Liver (tissue), 9 donors: ENCODE data around the gene GSTO2. TPM values are rescaled to one million over a fixed set of nuclear protein-coding genes. Genes with fewer than 3 reads are reported as not detected.

Experiments used
- DNase-seq: peaks from one replicate; pipeline ENCODE4 v3.0.0-alpha.2; 2017; ENCODE audit warnings: low spot score
- H3K27ac ChIP-seq, 2 donors: one replicate each; pipeline ENCODE4 v1.7.0; 2013; ENCODE audit warnings: inconsistent platforms in 2 of 2, low read length in 2 of 2, control low read depth in 1 of 2, low read depth in 1 of 2, mild to moderate bottlenecking in 1 of 2
- H3K27me3 ChIP-seq, 4 donors: one replicate each; pipeline versions ENCODE4 v1.6.1 to v1.7.0; 2013; ENCODE audit warnings: low read length in 3 of 4, inconsistent platforms in 1 of 4, mild to moderate bottlenecking in 1 of 4, moderate library complexity in 1 of 4; ENCODE audit not compliant: control insufficient read depth in 4 of 4, insufficient read depth in 4 of 4
- H3K36me3 ChIP-seq, 4 donors: one replicate each; pipeline versions ENCODE4 v1.6.1 to v1.7.0; 2013; ENCODE audit warnings: low read length in 3 of 4, mild to moderate bottlenecking in 3 of 4, low read depth in 1 of 4, moderate library complexity in 1 of 4; ENCODE audit not compliant: control insufficient read depth in 4 of 4, insufficient read depth in 3 of 4
- H3K4me1 ChIP-seq, 4 donors: one replicate each; pipeline versions ENCODE4 v1.6.1 to v1.7.0; 2013; ENCODE audit warnings: low read length in 3 of 4, mild to moderate bottlenecking in 3 of 4, moderate library complexity in 1 of 4; ENCODE audit not compliant: control insufficient read depth in 4 of 4, insufficient read depth in 4 of 4
- H3K4me3 ChIP-seq, 3 donors: one replicate each; pipeline versions ENCODE4 v1.6.1 to v1.7.0; 2013; ENCODE audit warnings: low read length in 3 of 3, control low read depth in 1 of 3, low read depth in 1 of 3, mild to moderate bottlenecking in 1 of 3
- H3K9ac ChIP-seq, 2 donors: one replicate each; pipeline ENCODE4 v1.7.0; 2013; ENCODE audit warnings: low read length in 2 of 2, mild to moderate bottlenecking in 2 of 2, moderate library complexity in 2 of 2, control low read depth in 1 of 2, low read depth in 1 of 2
- H3K9me3 ChIP-seq, 4 donors: one replicate each; pipeline versions ENCODE4 v1.6.1 to v1.7.0; 2013; ENCODE audit warnings: low read length in 3 of 4; ENCODE audit not compliant: control insufficient read depth in 4 of 4
- ATF3 ChIP-seq: IDR thresholded peaks from 2 replicates; pipeline ENCODE4 v1.6.1; 2016; ENCODE audit warnings: antibody characterized with exemption
- CTCF ChIP-seq: fragments of 150-350 bp; IDR thresholded peaks from 2 replicates; pipeline ENCODE4 v1.5.1; 2017; ENCODE audit warnings: improper control_type of control experiment, low read depth, low read length; ENCODE audit not compliant: missing input control
- EGR1 ChIP-seq, 2 donors: IDR thresholded peaks; 2 replicates each; pipeline ENCODE4 v1.6.1; 2016 to 2018; ENCODE audit warnings: antibody characterized with exemption in 2 of 2, low read depth in 2 of 2
- FOXA1 ChIP-seq: IDR thresholded peaks from 2 replicates; pipeline ENCODE4 v1.6.1; 2016; ENCODE audit warnings: antibody characterized with exemption
- FOXA2 ChIP-seq: IDR thresholded peaks from 2 replicates; pipeline ENCODE4 v1.6.1; 2016; ENCODE audit warnings: antibody characterized with exemption
- GABPA ChIP-seq, 2 donors: IDR thresholded peaks in 1 of 2; conservative IDR thresholded peaks in 1 of 2; 2 replicates each; pipeline ENCODE4 v1.6.1; 2016; ENCODE audit warnings: antibody characterized with exemption in 2 of 2, mild to moderate bottlenecking in 1 of 2, moderate library complexity in 1 of 2
- HNF4A ChIP-seq, 2 donors: conservative IDR thresholded peaks; 2 replicates each; pipeline ENCODE4 v1.6.1; 2016; ENCODE audit warnings: antibody characterized with exemption in 2 of 2, mild to moderate bottlenecking in 2 of 2
- HNF4G ChIP-seq: IDR thresholded peaks from 2 replicates; pipeline ENCODE4 v1.6.1; 2016; ENCODE audit warnings: antibody characterized with exemption
- JUND ChIP-seq, 2 donors: IDR thresholded peaks; 2 replicates each; pipeline ENCODE4 v1.6.1; 2016; ENCODE audit warnings: antibody characterized with exemption in 2 of 2
- NR2F2 ChIP-seq: IDR thresholded peaks from 2 replicates; pipeline ENCODE4 v1.6.1; 2016; ENCODE audit warnings: antibody characterized with exemption
- RAD21 ChIP-seq, 2 donors: IDR thresholded peaks; 2 replicates each; pipeline ENCODE4 v1.6.1; 2016; ENCODE audit warnings: antibody characterized with exemption in 2 of 2, mild to moderate bottlenecking in 2 of 2
- RXRA ChIP-seq, 2 donors: IDR thresholded peaks; 2 replicates each; pipeline ENCODE4 v1.6.1; 2017 to 2018; ENCODE audit warnings: antibody characterized with exemption in 2 of 2, mild to moderate bottlenecking in 1 of 2
- SP1 ChIP-seq: IDR thresholded peaks from 2 replicates; pipeline ENCODE4 v1.6.1; 2018; ENCODE audit warnings: antibody characterized with exemption, mild to moderate bottlenecking
- TAF1 ChIP-seq: conservative IDR thresholded peaks from 2 replicates; pipeline ENCODE4 v1.6.1; 2016; ENCODE audit warnings: antibody characterized with exemption, mild to moderate bottlenecking
- YY1 ChIP-seq: IDR thresholded peaks from 2 replicates; pipeline ENCODE4 v1.6.1; 2016; ENCODE audit warnings: antibody characterized with exemption, mild to moderate bottlenecking
- WGBS: extraction: QIAGEN DNeasy Blood & Tissue Kit; methylation state at CpG from one replicate; pipeline ENCODE4 v1.1.7; 2013; 5-methylcytosine and 5-hydroxymethylcytosine counted together
- polyA plus RNA-seq, 2 donors: library from polyadenylated mRNA; stranded (reverse) in 1 of 2; unstranded in 1 of 2; fragments of 200-250 nt in 1 of 2; fragments of >200 nt in 1 of 2; fragmentation: Nextera tagmentation in 1 of 2; extraction: Ambion mirVana in 1 of 2; gene quantifications; one replicate each; pipeline versions ENCODE4 v1.2.1 to v1.2.3, GENCODE V29; 2013 to 2015
- total RNA-seq, 2 donors: library from RNA; depleted of rRNA; stranded (reverse); fragments of >200 nt; gene quantifications; one replicate each; pipeline ENCODE4 v1.2.3, GENCODE V29; 2014
- TF ChIP-seq, protein P1 (sequence below): IDR thresholded peaks from 2 replicates; pipeline ENCODE4 v1.6.1; 2016; ENCODE audit warnings: antibody characterized with exemption
- TF ChIP-seq, protein P2 (sequence below): IDR thresholded peaks from 2 replicates; pipeline ENCODE4 v1.6.1; 2016; ENCODE audit warnings: antibody characterized with exemption
- TF ChIP-seq, protein P3 (sequence below): IDR thresholded peaks from 2 replicates; pipeline ENCODE4 v1.6.1; 2016; ENCODE audit warnings: antibody characterized with exemption, mild to moderate bottlenecking
- donor health status: healthy.
- donor health status: healthy.
- donor health status: healthy.
- donor health status: healthy.
- donor health status: healthy.

The GSTO2 gene
- total and polyA plus RNA-seq, 4 donors: 1.0 to 4.6 (median 1.7) TPM

- TF ChIP-seq, protein P1, sequence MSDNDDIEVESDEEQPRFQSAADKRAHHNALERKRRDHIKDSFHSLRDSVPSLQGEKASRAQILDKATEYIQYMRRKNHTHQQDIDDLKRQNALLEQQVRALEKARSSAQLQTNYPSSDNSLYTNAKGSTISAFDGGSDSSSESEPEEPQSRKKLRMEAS: peak; percentile 61
- TF ChIP-seq JUND (IDR thresholded peaks at IDR 0.05): peak; percentile 34 to 80
Measured at GRCh38 chr10:104253106-104253505, 15.9 kb upstream of the GSTO2 start (continued).

DNA sequence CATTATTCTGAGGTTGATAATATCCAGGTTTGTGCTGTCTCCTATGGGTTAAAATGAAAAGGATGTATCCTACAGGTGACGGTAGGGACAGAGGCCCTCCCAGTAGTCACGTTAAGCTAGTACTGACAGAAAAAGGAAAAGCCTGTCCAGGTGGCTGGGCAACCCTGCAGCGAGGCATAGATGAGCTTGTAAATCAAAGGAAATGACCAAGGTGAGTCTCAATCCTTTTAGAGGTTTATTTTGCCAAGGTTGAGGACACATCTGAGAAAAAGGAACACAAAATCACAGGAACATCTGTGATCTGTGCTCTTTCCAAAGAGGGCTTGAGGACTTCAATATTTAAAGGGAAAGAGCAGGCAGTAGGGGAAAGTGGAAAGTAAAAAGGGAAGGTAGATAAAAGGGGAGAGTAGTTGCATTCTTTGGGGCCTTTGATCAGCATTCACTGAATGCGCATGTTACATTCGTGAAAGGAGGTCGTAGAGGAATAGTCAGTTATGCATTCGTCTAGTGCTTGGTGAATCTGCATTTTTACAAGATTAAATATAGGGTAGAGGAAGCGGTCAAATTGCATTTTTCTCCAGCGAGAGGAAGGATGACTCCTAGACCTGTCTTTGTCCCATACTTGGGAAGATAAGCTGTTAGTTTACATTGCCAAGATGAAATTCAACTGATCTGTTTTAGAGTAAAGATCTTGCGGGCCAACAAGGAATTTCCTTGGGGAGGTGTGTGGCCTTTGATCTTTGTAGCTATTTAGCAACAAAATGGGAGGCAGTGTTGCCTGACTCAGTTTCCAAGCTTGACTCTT, 15.2 kb upstream of the GSTO2 start:
- peak overlapping the region; percentile 71 to 97 (median 80) for H3K4me3 ChIP-seq
- 53% methylated on average over 10 of the region's 10 CpGs for WGBS
- peaks cover 0 to 4% (median 0%) of the 10 kb centered on the region in 4 donors for H3K36me3 ChIP-seq
- H3K27me3 ChIP-seq: no peaks in the 10 kb centered on the region
- TF ChIP-seq, protein P2, sequence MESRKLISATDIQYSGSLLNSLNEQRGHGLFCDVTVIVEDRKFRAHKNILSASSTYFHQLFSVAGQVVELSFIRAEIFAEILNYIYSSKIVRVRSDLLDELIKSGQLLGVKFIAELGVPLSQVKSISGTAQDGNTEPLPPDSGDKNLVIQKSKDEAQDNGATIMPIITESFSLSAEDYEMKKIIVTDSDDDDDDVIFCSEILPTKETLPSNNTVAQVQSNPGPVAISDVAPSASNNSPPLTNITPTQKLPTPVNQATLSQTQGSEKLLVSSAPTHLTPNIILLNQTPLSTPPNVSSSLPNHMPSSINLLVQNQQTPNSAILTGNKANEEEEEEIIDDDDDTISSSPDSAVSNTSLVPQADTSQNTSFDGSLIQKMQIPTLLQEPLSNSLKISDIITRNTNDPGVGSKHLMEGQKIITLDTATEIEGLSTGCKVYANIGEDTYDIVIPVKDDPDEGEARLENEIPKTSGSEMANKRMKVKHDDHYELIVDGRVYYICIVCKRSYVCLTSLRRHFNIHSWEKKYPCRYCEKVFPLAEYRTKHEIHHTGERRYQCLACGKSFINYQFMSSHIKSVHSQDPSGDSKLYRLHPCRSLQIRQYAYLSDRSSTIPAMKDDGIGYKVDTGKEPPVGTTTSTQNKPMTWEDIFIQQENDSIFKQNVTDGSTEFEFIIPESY: no peak
- TF ChIP-seq ATF3: no peak
- TF ChIP-seq CTCF: no peak
- TF ChIP-seq JUND (IDR thresholded peaks at IDR 0.05): no peak
- no peak for TF ChIP-seq GABPA (IDR thresholded peaks at IDR 0.05 in 1 of 2, conservative IDR thresholded peaks at IDR 0.05 in 1 of 2)
- no peak for TF ChIP-seq EGR1 (IDR thresholded peaks at IDR 0.05; ENCODE audit: low read depth in 2 of 2)
- no peak for TF ChIP-seq NR2F2
- no peak for TF ChIP-seq YY1
- no peak for TF ChIP-seq RAD21 (IDR thresholded peaks at IDR 0.05)
- TF ChIP-seq HNF4A (conservative IDR thresholded peaks at IDR 0.05): no peak
- TF ChIP-seq FOXA2: no peak
- TF ChIP-seq SP1: no peak
- no peak for TF ChIP-seq TAF1
- no peak for TF ChIP-seq HNF4G
- no peak for TF ChIP-seq FOXA1
- TF ChIP-seq, protein P3, sequence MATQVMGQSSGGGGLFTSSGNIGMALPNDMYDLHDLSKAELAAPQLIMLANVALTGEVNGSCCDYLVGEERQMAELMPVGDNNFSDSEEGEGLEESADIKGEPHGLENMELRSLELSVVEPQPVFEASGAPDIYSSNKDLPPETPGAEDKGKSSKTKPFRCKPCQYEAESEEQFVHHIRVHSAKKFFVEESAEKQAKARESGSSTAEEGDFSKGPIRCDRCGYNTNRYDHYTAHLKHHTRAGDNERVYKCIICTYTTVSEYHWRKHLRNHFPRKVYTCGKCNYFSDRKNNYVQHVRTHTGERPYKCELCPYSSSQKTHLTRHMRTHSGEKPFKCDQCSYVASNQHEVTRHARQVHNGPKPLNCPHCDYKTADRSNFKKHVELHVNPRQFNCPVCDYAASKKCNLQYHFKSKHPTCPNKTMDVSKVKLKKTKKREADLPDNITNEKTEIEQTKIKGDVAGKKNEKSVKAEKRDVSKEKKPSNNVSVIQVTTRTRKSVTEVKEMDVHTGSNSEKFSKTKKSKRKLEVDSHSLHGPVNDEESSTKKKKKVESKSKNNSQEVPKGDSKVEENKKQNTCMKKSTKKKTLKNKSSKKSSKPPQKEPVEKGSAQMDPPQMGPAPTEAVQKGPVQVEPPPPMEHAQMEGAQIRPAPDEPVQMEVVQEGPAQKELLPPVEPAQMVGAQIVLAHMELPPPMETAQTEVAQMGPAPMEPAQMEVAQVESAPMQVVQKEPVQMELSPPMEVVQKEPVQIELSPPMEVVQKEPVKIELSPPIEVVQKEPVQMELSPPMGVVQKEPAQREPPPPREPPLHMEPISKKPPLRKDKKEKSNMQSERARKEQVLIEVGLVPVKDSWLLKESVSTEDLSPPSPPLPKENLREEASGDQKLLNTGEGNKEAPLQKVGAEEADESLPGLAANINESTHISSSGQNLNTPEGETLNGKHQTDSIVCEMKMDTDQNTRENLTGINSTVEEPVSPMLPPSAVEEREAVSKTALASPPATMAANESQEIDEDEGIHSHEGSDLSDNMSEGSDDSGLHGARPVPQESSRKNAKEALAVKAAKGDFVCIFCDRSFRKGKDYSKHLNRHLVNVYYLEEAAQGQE: no peak
- TF ChIP-seq RXRA (IDR thresholded peaks at IDR 0.05): no peak
- TF ChIP-seq, protein P1: no peak
- peak overlapping the region; percentile 99 to 100 for H3K27ac ChIP-seq
- no peak for DNase-seq
- peaks cover 6 to 57% (median 39%) of the 10 kb centered on the region in 4 donors for H3K4me1 ChIP-seq
- no peaks in the 10 kb centered on the region for H3K9me3 ChIP-seq
- peak overlapping the region; percentile 70 to 88 for H3K9ac ChIP-seq
